ENCODE data around the gene MYO7A. TPM values are rescaled to one million over a fixed set of nuclear protein-coding genes. Genes with fewer than 3 reads are reported as not detected.

MYO7A gene
- total RNA-seq, 1 donor from 2014 or later, result 46.4 TPM

DNA sequence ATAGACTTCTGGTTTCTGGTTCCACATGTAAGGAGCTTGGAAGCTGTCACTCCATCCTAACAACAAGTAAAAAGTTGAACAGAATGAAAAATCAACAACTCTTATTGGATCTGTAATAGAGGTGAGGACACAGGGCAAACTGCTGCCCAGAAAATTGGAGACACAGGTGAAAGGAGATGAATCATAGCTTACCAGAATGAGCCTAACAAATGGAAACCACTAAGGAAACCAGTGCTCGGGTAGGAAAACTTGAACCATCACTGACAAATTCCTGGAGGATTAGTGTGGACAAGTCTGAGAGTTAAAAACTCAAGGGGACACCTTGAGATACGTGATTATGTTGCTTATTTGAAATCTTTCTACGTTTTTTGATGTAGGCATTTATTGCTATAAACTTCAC, 121.4 kb downstream of the MYO7A start:
- no peaks in the 10 kb centered on the region for H3K36me3 ChIP-seq
- TF ChIP-seq, protein P1, sequence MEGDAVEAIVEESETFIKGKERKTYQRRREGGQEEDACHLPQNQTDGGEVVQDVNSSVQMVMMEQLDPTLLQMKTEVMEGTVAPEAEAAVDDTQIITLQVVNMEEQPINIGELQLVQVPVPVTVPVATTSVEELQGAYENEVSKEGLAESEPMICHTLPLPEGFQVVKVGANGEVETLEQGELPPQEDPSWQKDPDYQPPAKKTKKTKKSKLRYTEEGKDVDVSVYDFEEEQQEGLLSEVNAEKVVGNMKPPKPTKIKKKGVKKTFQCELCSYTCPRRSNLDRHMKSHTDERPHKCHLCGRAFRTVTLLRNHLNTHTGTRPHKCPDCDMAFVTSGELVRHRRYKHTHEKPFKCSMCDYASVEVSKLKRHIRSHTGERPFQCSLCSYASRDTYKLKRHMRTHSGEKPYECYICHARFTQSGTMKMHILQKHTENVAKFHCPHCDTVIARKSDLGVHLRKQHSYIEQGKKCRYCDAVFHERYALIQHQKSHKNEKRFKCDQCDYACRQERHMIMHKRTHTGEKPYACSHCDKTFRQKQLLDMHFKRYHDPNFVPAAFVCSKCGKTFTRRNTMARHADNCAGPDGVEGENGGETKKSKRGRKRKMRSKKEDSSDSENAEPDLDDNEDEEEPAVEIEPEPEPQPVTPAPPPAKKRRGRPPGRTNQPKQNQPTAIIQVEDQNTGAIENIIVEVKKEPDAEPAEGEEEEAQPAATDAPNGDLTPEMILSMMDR (IDR thresholded peaks at IDR 0.05), result no peak
- H3K27ac ChIP-seq, result no peak overlapping the region
- no peak for DNase-seq (ENCODE audit: low spot score in 2 of 2)
- no peak overlapping the region for H3K4me3 ChIP-seq
- H3K9me3 ChIP-seq, result peaks cover 0 to 5% of the 10 kb centered on the region in 2 donors
- intact Hi-C loops (cut with DNase I), result no loop called here
- H3K4me1 ChIP-seq, result no peaks in the 10 kb centered on the region
- no peaks in the 10 kb centered on the region for H3K27me3 ChIP-seq

DNA sequence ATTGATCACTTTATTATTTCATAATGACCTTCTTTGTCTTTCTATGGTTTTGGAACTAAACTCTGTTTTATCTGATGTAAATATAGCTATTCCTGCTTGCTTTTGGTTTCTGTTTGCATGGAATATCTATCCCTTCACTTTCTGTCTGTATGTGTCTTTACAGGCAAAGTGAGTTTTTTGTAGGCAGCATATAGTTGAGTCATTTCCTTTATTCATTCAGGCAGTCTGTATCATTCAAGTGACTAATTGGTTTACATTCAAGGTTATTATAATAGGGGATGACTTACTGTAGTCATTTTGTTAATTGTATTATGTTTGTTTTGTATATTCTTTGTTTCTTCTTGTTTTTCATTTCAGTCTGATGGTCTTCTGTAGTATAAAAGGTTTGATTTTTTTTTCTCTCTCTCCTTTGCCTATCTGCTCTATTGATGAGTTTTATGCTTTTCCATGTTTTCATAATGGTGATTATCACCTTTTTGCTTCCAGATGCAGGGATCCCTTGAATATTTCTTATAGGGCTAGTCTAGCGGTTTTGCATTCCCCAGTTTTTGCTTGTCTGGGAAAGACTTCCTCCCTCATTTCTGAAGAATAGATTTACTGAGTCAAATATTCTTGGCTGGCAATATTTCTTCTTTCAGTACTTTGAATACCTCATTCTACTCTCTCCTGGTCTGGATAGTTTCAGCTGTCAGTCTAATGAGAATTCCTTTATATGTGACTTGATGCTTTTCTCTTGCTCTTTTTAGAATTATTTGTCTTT, 123.0 kb downstream of the MYO7A start:
- H3K27me3 ChIP-seq, result no peaks in the 10 kb centered on the region
- H3K36me3 ChIP-seq, result no peaks in the 10 kb centered on the region
- H3K4me1 ChIP-seq, result no peaks in the 10 kb centered on the region
- intact Hi-C loops (cut with DNase I), result no loop called here
- TF ChIP-seq, protein P1 (IDR thresholded peaks at IDR 0.05), result no peak
- no peak overlapping the region for H3K27ac ChIP-seq
- no peak for DNase-seq (ENCODE audit: low spot score in 2 of 2)
- H3K4me3 ChIP-seq, result no peak overlapping the region
- H3K9me3 ChIP-seq, result peaks cover 0 to 5% of the 10 kb centered on the region in 2 donors

DNA sequence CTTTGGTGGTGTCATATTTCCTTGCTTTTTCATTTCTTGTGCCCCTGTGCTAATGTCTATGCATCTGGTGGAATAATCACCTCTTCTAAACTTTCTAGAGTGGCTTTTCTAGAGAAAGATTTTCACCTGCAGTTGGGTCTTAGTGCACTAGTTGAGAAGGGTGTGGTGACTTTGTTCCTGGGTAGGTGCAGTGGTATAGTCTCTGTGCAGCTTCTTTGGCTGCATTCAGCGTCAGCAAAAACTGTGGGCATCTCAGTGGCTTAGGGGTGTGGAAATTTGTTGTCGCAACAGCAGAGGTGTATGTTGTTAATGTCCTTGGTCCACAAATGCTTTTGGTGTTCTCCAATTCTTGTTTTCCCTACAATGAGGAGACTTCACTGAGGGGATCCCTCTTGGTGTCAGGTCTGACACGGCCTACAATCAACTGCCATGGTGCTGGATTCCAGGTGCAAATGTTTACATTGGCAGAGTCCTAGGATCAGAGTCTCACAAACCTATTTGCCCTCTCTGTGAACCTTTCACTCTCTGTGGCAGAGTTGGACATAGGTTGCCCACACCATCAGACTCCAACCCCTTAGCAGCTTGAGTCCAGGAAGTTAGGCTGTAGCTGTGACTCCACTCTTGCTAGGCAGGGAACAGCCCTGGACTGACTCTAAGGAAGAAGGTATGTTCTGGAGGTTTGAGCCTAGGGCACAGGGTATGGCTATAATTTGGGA, 124.7 kb downstream of the MYO7A start:
- Histone ChIP-seq H3K36me3 (no peaks in the 10 kb centered on the region), H3K27ac (no peak overlapping the region), H3K9me3 (peaks cover 0 to 5% of the 10 kb centered on the region in 2 donors), H3K4me1 (no peaks in the 10 kb centered on the region), H3K4me3 (no peak overlapping the region), H3K27me3 (no peaks in the 10 kb centered on the region)
- no peak for DNase-seq (ENCODE audit: low spot score in 2 of 2)
- intact Hi-C loops (cut with DNase I), result no loop called here
- TF ChIP-seq, protein P1 (IDR thresholded peaks at IDR 0.05), result no peak

DNA sequence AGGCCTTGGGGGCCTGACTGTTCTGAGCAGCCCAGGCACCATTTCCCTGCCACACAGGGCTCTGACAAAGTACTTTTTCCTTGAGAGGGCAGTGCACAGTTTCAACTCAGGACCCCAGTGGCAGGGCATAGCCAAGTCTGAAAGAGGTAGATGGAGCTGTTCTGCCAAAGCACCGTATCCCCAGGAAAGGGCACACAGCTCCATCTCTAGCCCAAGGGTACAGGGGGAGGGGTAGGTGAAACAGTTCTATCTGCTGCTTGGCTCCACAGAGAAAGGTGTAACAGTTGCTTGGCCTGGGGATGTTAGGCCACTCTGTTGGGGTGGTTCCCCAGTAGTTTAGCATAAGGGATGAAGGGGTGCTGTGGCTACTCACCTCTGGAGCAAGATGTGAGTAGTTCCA, 125.6 kb downstream of the MYO7A start:
- H3K9me3 ChIP-seq, result peaks cover 0 to 5% of the 10 kb centered on the region in 2 donors
- no peaks in the 10 kb centered on the region for H3K27me3 ChIP-seq
- H3K4me1 ChIP-seq, result no peaks in the 10 kb centered on the region
- H3K36me3 ChIP-seq, result no peaks in the 10 kb centered on the region
- no peak overlapping the region for H3K27ac ChIP-seq
- intact Hi-C loops (cut with DNase I), result no loop called here
- no peak for DNase-seq (ENCODE audit: low spot score in 2 of 2)
- no peak overlapping the region for H3K4me3 ChIP-seq
- TF ChIP-seq, protein P1 (IDR thresholded peaks at IDR 0.05), result no peak

DNA sequence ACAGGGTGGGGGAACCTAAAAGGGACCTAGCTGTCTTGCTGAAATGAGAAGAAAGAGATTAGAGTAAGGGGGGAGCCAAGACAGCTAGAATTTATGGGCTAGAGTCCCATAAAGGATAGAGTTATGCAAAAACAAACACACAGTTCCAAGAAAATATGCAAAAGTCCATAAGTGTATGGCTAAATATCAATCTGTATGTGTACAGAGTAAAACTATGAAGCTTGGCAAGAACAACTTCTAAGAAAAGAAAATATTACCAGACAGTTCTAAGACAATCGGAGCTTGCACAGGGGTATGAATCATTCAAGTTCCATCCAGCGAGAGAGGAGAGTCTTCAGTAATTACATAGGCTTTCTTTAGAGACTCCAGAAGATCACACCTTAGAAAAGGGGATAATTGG, 131.6 kb downstream of the MYO7A start:
- no peak for DNase-seq (ENCODE audit: low spot score in 2 of 2)
- H3K36me3 ChIP-seq, result no peaks in the 10 kb centered on the region
- TF ChIP-seq, protein P1 (IDR thresholded peaks at IDR 0.05), result no peak
- intact Hi-C loops (cut with DNase I), result no loop called here
- H3K27ac ChIP-seq, result no peak overlapping the region
- H3K9me3 ChIP-seq, result peaks cover 0 to 16% of the 10 kb centered on the region in 2 donors
- H3K27me3 ChIP-seq, result no peaks in the 10 kb centered on the region
- no peaks in the 10 kb centered on the region for H3K4me1 ChIP-seq
- H3K4me3 ChIP-seq, result no peak overlapping the region

Data from ascending aorta (tissue), 2 donors.